Measurements from ENCODE around the gene SLC6A17. TPM values are rescaled to one million over a fixed set of nuclear protein-coding genes. Genes with fewer than 3 reads are reported as not detected.

SLC6A17 gene
- 0.33 TPM for polyA plus RNA-seq
- long read RNA-seq, donor 1, result 0 reads
- long read RNA-seq, donor 2, result 0 reads
- long read RNA-seq, donor 3, result 0 reads
- long read RNA-seq, donor 4, result 0 reads
- long read RNA-seq, donor 5, result 0 reads
- long read RNA-seq, donor 6, result 0 reads
- long read RNA-seq, donor 7, result 0 reads
- long read RNA-seq, donor 8, result 0 reads
- long read RNA-seq, donor 9, result 0 reads
- long read RNA-seq, donor 10, result 0 reads
- long read RNA-seq, donor 11, result 0 reads

GRCh38 chr1:110150330-110151174 is at the start of gene SLC6A17:
Gene SLC6A17 (plus strand): TSS chr1:110150494. CDS start chr1:110166930, 16,436 bp downstream.
- no CpG with 5 or more reads among the region's 104 CpGs for WGBS (ENCODE audit: insufficient coverage, low lambda C conversion rate)
- Histone ChIP-seq H3K27ac (ENCODE audit: low read length) (no peak within 1 kb of the TSS), H3K36me3 (ENCODE audit: control insufficient read depth, insufficient read depth, low read length) (no peaks in the 10 kb centered on the region), H3K27me3 (ENCODE audit: control insufficient read depth, insufficient read depth, low read length) (peaks cover 77% of the 10 kb centered on the region), H3K9me3 (ENCODE audit: control insufficient read depth, low read depth, low read length) (no peaks in the 10 kb centered on the region), H3K4me1 (ENCODE audit: control insufficient read depth, insufficient read depth, low read length) (no peaks in the 10 kb centered on the region), H3K4me3 (ENCODE audit: low read length) (no peak within 1 kb of the TSS)
- DNase-seq, result peak in 1 of 2 donors; percentile 17

- H3K9me3 ChIP-seq (ENCODE audit: control insufficient read depth, low read depth, low read length), result no peaks in the 10 kb centered on the region
- H3K27me3 ChIP-seq (ENCODE audit: control insufficient read depth, insufficient read depth, low read length), result peaks cover 25% of the 10 kb centered on the region
- H3K36me3 ChIP-seq (ENCODE audit: control insufficient read depth, insufficient read depth, low read length), result no peaks in the 10 kb centered on the region
- DNase-seq, result no peak
- no peak overlapping the region for H3K4me3 ChIP-seq (ENCODE audit: low read length)
- no CpG with 5 or more reads among the region's 7 CpGs for WGBS (ENCODE audit: insufficient coverage, low lambda C conversion rate)
- no peaks in the 10 kb centered on the region for H3K4me1 ChIP-seq (ENCODE audit: control insufficient read depth, insufficient read depth, low read length)
- no peak overlapping the region for H3K27ac ChIP-seq (ENCODE audit: low read length)
These were observed 48.2 kb upstream of the SLC6A17 start for GRCh38 chr1:110102081-110102480.

DNA sequence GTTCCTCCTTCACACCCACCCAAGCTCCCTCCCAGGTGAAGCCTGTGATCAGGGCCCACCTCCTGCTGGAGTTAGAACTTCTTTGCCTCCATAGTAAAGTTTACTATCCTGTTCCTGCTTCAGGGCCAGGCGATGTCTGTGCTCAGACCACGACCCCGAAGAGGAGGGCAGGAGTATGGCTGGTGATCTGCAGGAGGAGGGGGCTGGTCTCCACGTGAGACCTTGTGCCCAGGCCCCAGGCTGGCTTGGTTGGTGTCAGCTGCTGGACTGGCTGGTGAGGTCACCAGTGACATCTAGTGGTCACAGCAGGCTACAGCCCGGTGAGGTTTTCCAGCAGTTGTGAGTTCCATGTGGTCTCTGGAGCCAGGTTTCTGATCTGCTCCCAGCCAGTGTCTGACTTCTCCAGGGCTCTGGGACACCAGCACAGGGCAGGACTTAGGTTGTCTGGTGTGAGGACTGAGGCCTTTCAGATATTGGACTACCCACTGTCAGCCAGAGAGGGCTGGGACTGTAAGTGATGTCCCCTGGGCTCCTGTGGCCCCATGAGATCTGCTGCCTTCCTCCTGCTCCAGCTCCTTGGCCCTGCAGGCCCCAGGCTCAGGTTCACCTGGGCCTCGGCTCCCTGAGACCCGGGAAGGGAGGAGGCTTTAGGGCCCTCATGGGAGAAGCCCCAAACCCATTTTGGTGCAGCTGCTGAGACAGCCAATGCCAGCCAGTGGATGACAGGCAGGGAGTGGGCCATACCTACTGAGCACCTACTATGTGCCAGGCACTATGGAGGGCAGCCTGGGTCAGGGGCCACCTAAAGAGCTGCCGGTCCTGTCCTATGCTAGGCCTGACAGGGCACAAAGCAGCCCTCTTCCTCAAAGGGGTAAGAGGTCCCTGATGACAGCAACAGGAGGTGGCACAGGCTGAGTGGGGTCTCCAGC is 44.0 kb upstream of the SLC6A17 start:
- Histone ChIP-seq H3K36me3 (ENCODE audit: control insufficient read depth, insufficient read depth, low read length) (no peaks in the 10 kb centered on the region), H3K27ac (ENCODE audit: low read length) (no peak overlapping the region), H3K27me3 (ENCODE audit: control insufficient read depth, insufficient read depth, low read length) (peaks cover 35% of the 10 kb centered on the region), H3K4me3 (ENCODE audit: low read length) (no peak overlapping the region), H3K4me1 (ENCODE audit: control insufficient read depth, insufficient read depth, low read length) (no peaks in the 10 kb centered on the region), H3K9me3 (ENCODE audit: control insufficient read depth, low read depth, low read length) (no peaks in the 10 kb centered on the region)
- no CpG with 5 or more reads among the region's 8 CpGs for WGBS (ENCODE audit: insufficient coverage, low lambda C conversion rate)
- peak; percentile 50 to 52 for DNase-seq

- Histone ChIP-seq H3K4me1 (ENCODE audit: control insufficient read depth, insufficient read depth, low read length) (no peaks in the 10 kb centered on the region), H3K27ac (ENCODE audit: low read length) (no peak overlapping the region), H3K27me3 (ENCODE audit: control insufficient read depth, insufficient read depth, low read length) (peaks cover 42% of the 10 kb centered on the region), H3K36me3 (ENCODE audit: control insufficient read depth, insufficient read depth, low read length) (no peaks in the 10 kb centered on the region), H3K4me3 (ENCODE audit: low read length) (no peak overlapping the region), H3K9me3 (ENCODE audit: control insufficient read depth, low read depth, low read length) (no peaks in the 10 kb centered on the region)
- WGBS (ENCODE audit: insufficient coverage, low lambda C conversion rate), result 50% methylated on average over 2 of the region's 7 CpGs
- no peak for DNase-seq
These were observed 42.3 kb upstream of the SLC6A17 start for GRCh38 chr1:110107867-110108469.

GRCh38 chr1:110111081-110111480 is 39.2 kb upstream of the SLC6A17 start:
- no peak for DNase-seq
- WGBS (ENCODE audit: insufficient coverage, low lambda C conversion rate), result no CpG with 5 or more reads among the region's 4 CpGs
- H3K9me3 ChIP-seq (ENCODE audit: control insufficient read depth, low read depth, low read length), result no peaks in the 10 kb centered on the region
- no peaks in the 10 kb centered on the region for H3K4me1 ChIP-seq (ENCODE audit: control insufficient read depth, insufficient read depth, low read length)
- no peak overlapping the region for H3K27ac ChIP-seq (ENCODE audit: low read length)
- peaks cover 71% of the 10 kb centered on the region for H3K27me3 ChIP-seq (ENCODE audit: control insufficient read depth, insufficient read depth, low read length)
- no peaks in the 10 kb centered on the region for H3K36me3 ChIP-seq (ENCODE audit: control insufficient read depth, insufficient read depth, low read length)
- H3K4me3 ChIP-seq (ENCODE audit: low read length), result no peak overlapping the region

GRCh38 chr1:110112143-110112542 is 38.2 kb upstream of the SLC6A17 start, which contains the start of gene UBL4B:
Gene UBL4B (plus strand): TSS chr1:110112443. CDS start chr1:110112535, 92 bp downstream.
- Histone ChIP-seq H3K4me1 (ENCODE audit: control insufficient read depth, insufficient read depth, low read length) (no peaks in the 10 kb centered on the region), H3K27ac (ENCODE audit: low read length) (no peak within 1 kb of the TSS), H3K4me3 (ENCODE audit: low read length) (no peak within 1 kb of the TSS), H3K36me3 (ENCODE audit: control insufficient read depth, insufficient read depth, low read length) (no peaks in the 10 kb centered on the region), H3K9me3 (ENCODE audit: control insufficient read depth, low read depth, low read length) (no peaks in the 10 kb centered on the region), H3K27me3 (ENCODE audit: control insufficient read depth, insufficient read depth, low read length) (peaks cover 77% of the 10 kb centered on the region)
- WGBS (ENCODE audit: insufficient coverage, low lambda C conversion rate), result no CpG with 5 or more reads among the region's 5 CpGs
- DNase-seq, result no peak

DNA sequence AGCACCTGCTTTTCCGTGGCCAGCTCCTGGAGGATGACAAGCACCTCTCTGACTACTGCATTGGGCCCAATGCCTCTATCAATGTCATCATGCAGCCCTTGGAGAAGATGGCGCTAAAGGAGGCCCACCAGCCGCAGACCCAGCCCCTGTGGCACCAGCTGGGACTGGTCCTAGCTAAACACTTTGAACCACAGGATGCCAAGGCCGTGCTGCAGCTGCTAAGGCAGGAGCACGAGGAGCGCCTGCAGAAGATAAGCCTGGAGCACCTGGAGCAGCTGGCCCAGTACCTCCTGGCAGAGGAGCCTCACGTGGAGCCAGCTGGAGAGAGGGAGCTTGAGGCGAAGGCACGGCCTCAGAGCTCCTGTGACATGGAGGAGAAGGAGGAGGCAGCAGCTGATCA is 37.6 kb upstream of the SLC6A17 start:
- Histone ChIP-seq H3K36me3 (ENCODE audit: control insufficient read depth, insufficient read depth, low read length) (no peaks in the 10 kb centered on the region), H3K27me3 (ENCODE audit: control insufficient read depth, insufficient read depth, low read length) (peaks cover 75% of the 10 kb centered on the region), H3K4me3 (ENCODE audit: low read length) (no peak overlapping the region), H3K4me1 (ENCODE audit: control insufficient read depth, insufficient read depth, low read length) (no peaks in the 10 kb centered on the region), H3K27ac (ENCODE audit: low read length) (no peak overlapping the region), H3K9me3 (ENCODE audit: control insufficient read depth, low read depth, low read length) (no peaks in the 10 kb centered on the region)
- no peak for DNase-seq
- no CpG with 5 or more reads among the region's 9 CpGs for WGBS (ENCODE audit: insufficient coverage, low lambda C conversion rate)

- peaks cover 72% of the 10 kb centered on the region for H3K27me3 ChIP-seq (ENCODE audit: control insufficient read depth, insufficient read depth, low read length)
- H3K9me3 ChIP-seq (ENCODE audit: control insufficient read depth, low read depth, low read length), result no peaks in the 10 kb centered on the region
- H3K4me1 ChIP-seq (ENCODE audit: control insufficient read depth, insufficient read depth, low read length), result no peaks in the 10 kb centered on the region
- H3K27ac ChIP-seq (ENCODE audit: low read length), result no peak overlapping the region
- no peak for DNase-seq
- no peak overlapping the region for H3K4me3 ChIP-seq (ENCODE audit: low read length)
- no peaks in the 10 kb centered on the region for H3K36me3 ChIP-seq (ENCODE audit: control insufficient read depth, insufficient read depth, low read length)
- WGBS (ENCODE audit: insufficient coverage, low lambda C conversion rate), result no CpG with 5 or more reads among the region's 5 CpGs
These were observed 36.7 kb upstream of the SLC6A17 start for GRCh38 chr1:110113551-110113950.

DNA sequence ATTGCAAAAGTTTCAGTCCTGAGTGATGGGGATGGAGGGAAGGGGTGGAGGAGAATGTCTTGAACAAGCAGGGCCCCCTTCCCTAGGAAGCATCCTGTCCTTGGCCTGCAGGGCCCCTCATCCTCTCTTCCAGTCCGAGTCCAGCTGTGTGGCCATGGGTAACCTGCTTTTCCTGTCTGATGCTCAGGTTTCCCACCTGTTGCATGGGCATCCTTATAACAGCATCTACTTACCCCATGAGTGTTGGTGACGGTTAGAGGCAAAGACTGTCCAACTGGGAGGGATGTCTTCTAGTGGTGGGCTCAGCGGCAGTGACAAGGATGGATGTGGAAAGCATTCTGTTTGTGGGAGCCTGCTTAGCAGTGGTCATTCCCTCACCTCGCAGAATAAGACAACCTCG is 36.1 kb upstream of the SLC6A17 start:
- Histone ChIP-seq H3K27ac (ENCODE audit: low read length) (no peak overlapping the region), H3K27me3 (ENCODE audit: control insufficient read depth, insufficient read depth, low read length) (peaks cover 72% of the 10 kb centered on the region), H3K4me1 (ENCODE audit: control insufficient read depth, insufficient read depth, low read length) (no peaks in the 10 kb centered on the region), H3K9me3 (ENCODE audit: control insufficient read depth, low read depth, low read length) (no peaks in the 10 kb centered on the region), H3K4me3 (ENCODE audit: low read length) (no peak overlapping the region), H3K36me3 (ENCODE audit: control insufficient read depth, insufficient read depth, low read length) (no peaks in the 10 kb centered on the region)
- DNase-seq, result no peak
- WGBS (ENCODE audit: insufficient coverage, low lambda C conversion rate), result no CpG with 5 or more reads among the region's 5 CpGs

- DNase-seq, result no peak
- Histone ChIP-seq H3K9me3 (ENCODE audit: control insufficient read depth, low read depth, low read length) (no peaks in the 10 kb centered on the region), H3K27ac (ENCODE audit: low read length) (no peak overlapping the region), H3K4me1 (ENCODE audit: control insufficient read depth, insufficient read depth, low read length) (no peaks in the 10 kb centered on the region), H3K36me3 (ENCODE audit: control insufficient read depth, insufficient read depth, low read length) (no peaks in the 10 kb centered on the region), H3K4me3 (ENCODE audit: low read length) (no peak overlapping the region), H3K27me3 (ENCODE audit: control insufficient read depth, insufficient read depth, low read length) (peaks cover 73% of the 10 kb centered on the region)
- WGBS (ENCODE audit: insufficient coverage, low lambda C conversion rate), result no CpG with 5 or more reads among the region's 5 CpGs
These were observed 35.5 kb upstream of the SLC6A17 start for GRCh38 chr1:110114784-110115183.
